CD8-positive, alpha-beta memory T cell (primary cell): ENCODE measurements around the gene ATXN7. TPM values are rescaled to one million over a fixed set of nuclear protein-coding genes. Genes with fewer than 3 reads are reported as not detected.
A peak's percentile ranks its signal among the peaks of the same experiment; 100 is the strongest.

Source experiments
- CTCF ChIA-PET: fragments of 350-600 bp; sonication (Branson Sonifier 250); formaldehyde crosslinking; loops from one replicate; lab custom pipeline; 2021; ENCODE audit warnings: antibody characterized with exemption; lab: Charles Lee
- POLR2A ChIA-PET: fragments of 350-600 bp; sonication (Branson Sonifier 250); formaldehyde crosslinking; loops from one replicate; lab custom pipeline; 2021; ENCODE audit warnings: antibody characterized with exemption; lab: Charles Lee
- DNase-seq, 5 donors: peaks; one replicate each; pipeline versions ENCODE4 v3.0.0 to v3.0.0-alpha.2; 2020 to 2022; ENCODE audit warnings: mixed read lengths in 1 of 5
- H3K27ac ChIP-seq: one replicate; pipeline ENCODE4 v1.7.0; 2013; ENCODE audit warnings: low read depth, mild to moderate bottlenecking, low read length, moderate library complexity
- H3K27me3 ChIP-seq: 2 replicates; pipeline ENCODE4 v1.7.0; 2013; ENCODE audit warnings: low read length, mild to moderate bottlenecking; ENCODE audit not compliant: insufficient read depth, poor library complexity, severe bottlenecking
- H3K36me3 ChIP-seq: 2 replicates; pipeline ENCODE4 v1.7.0; 2013; ENCODE audit warnings: mild to moderate bottlenecking, low read length, moderate library complexity; ENCODE audit not compliant: insufficient read depth
- H3K4me1 ChIP-seq: 2 replicates; pipeline ENCODE4 v1.7.0; 2013; ENCODE audit warnings: mild to moderate bottlenecking, low read length, moderate library complexity; ENCODE audit not compliant: insufficient read depth
- H3K4me3 ChIP-seq: 2 replicates; pipeline ENCODE4 v1.7.0; 2013; ENCODE audit warnings: mild to moderate bottlenecking, low read length
- H3K9me3 ChIP-seq: 2 replicates; pipeline ENCODE4 v1.7.0; 2013; ENCODE audit warnings: mild to moderate bottlenecking, low read length
- H3K27ac Mint-ChIP-seq, 8 donors: one replicate each; pipeline ENCODE4 v1.8.0; 2020 to 2021; ENCODE audit warnings: mixed read lengths in 8 of 8, mild to moderate bottlenecking in 6 of 8, inconsistent platforms in 3 of 8, moderate library complexity in 3 of 8
- H3K27me3 Mint-ChIP-seq, 2 donors: one replicate each; pipeline ENCODE4 v1.8.0; 2020 to 2021; ENCODE audit warnings: mixed read lengths in 2 of 2, mild to moderate bottlenecking in 1 of 2, moderate library complexity in 1 of 2
- H3K36me3 Mint-ChIP-seq, 3 donors: one replicate each; pipeline ENCODE4 v1.8.0; 2020 to 2021; ENCODE audit warnings: mixed read lengths in 3 of 3, inconsistent platforms in 1 of 3, mild to moderate bottlenecking in 1 of 3
- H3K4me1 Mint-ChIP-seq, 3 donors: one replicate each; pipeline ENCODE4 v1.8.0; 2020 to 2021; ENCODE audit warnings: mixed read lengths in 3 of 3, inconsistent platforms in 1 of 3, mild to moderate bottlenecking in 1 of 3
- H3K4me3 Mint-ChIP-seq, 7 donors: one replicate each; pipeline ENCODE4 v1.8.0; 2020 to 2021; ENCODE audit warnings: mixed read lengths in 7 of 7, mild to moderate bottlenecking in 6 of 7, moderate library complexity in 4 of 7, inconsistent platforms in 2 of 7
- H3K9me3 Mint-ChIP-seq, 5 donors: one replicate each; pipeline ENCODE4 v1.8.0; 2020 to 2022; ENCODE audit warnings: mixed read lengths in 5 of 5, mild to moderate bottlenecking in 3 of 5, moderate library complexity in 2 of 5, inconsistent platforms in 1 of 5
- polyA plus RNA-seq: library from polyadenylated mRNA; unstranded; fragments of 300-500 nt; fragmentation: Illumina TruSeq; gene quantifications from one replicate; pipeline ENCODE4 v1.2.3, GENCODE V29; 2021
- total RNA-seq, 2 experiments: library from RNA; stranded (reverse); gene quantifications; one replicate each; pipeline ENCODE4 v1.2.3, GENCODE V29; 2021

ATXN7 gene
- total and polyA plus RNA-seq, 3 experiments from 2014 or later = 14.1 to 34.6 (median 33.9) TPM

DNA sequence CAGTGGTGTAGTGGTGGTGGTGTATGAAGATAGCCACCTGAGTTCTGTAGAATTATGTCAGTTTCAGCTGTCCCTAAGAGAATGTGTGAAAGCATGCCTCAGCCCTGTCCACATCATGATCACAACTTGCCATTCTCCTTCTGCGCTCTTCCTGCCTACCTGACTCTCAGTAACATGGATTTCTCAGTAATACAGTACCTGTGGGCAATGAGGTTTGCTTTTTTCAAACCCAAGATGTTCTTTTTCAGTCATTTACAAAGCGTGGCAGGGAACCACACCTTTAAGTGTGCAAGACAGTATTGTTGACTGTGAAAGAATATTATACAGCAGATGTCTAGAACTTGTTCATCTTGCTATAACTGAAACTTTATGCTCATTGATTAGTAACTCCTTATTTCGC lies 120.7 kb downstream of the ATXN7 start:
- ChIA-PET POLR2A (no interaction called here), CTCF (interaction anchor here (1.3 to 3.5 kb wide), 3 partner anchors 9 to 22 kb away, joined by 4 to 19 read pairs (median 5); no protein-coding TSS in a partner anchor)
- Histone ChIP-seq H3K27ac (no peak overlapping the region), H3K4me1 (peaks cover 37% of the 10 kb centered on the region), H3K36me3 (peaks cover 77% of the 10 kb centered on the region), H3K27me3 (no peaks in the 10 kb centered on the region), H3K9me3 (no peaks in the 10 kb centered on the region), H3K4me3 (no peak overlapping the region)
- Mint-ChIP-seq H3K4me3 (no peak overlapping the region), H3K27ac (peak overlapping the region in 7 of 8 donors; percentile 4 to 86 (median 64)), H3K9me3 (no peaks in the 10 kb centered on the region), H3K36me3 (peaks cover 12 to 93% (median 38%) of the 10 kb centered on the region in 3 donors), H3K4me1 (peaks cover 52 to 84% (median 83%) of the 10 kb centered on the region in 3 donors), H3K27me3 (no peaks in the 10 kb centered on the region)
- no peak for DNase-seq

DNA sequence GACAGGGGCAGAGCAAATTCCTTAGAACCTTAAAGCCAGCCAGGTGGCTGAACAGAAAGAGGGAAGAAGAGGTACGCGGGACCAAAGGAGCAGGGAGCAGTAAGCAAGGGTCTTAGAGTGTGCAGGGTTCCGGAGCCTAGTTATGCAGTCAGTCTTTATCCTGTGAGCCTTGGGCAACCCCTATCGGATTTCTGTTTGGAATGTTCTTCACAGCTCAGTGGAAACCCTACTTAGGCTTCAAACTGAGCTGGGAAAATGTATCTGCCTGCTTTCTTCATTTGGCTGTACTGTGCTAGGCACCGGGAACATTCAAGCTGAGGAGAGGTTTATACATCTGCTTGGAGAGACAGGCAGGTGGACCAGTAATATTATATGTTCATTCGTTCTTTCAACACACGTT lies 122.5 kb downstream of the ATXN7 start:
- CTCF ChIA-PET = no interaction called here

DNA sequence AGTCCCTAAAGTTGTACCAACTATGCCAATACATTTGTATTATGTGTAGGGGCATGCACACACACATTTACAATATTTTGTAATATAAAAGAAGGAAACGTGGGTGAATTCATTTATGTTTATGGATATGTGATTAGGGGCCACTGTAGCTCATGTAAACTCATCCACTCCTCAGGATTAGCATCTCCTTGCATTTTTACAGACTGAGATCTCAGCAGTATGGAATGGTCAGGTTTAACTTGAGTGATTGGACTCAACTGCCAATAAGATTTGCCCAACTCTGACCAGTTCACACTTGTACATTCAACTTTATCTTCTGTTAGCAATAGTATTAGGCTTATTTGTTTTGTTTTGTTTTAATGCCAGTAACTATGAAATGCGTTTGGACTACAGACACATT lies 123.2 kb downstream of the ATXN7 start:
- Mint-ChIP-seq H3K27me3 (no peaks in the 10 kb centered on the region), H3K36me3 (peaks cover 19 to 96% (median 40%) of the 10 kb centered on the region in 3 donors), H3K4me3 (no peak overlapping the region), H3K27ac (peak overlapping the region in 5 of 8 donors; percentile 25 to 71 (median 61)), H3K4me1 (peaks cover 36 to 70% (median 59%) of the 10 kb centered on the region in 3 donors), H3K9me3 (no peaks in the 10 kb centered on the region)
- peaks cover 80% of the 10 kb centered on the region for H3K36me3 ChIP-seq
- POLR2A ChIA-PET = no interaction called here
- H3K27me3 ChIP-seq = no peaks in the 10 kb centered on the region
- peaks cover 14% of the 10 kb centered on the region for H3K4me1 ChIP-seq
- H3K9me3 ChIP-seq = no peaks in the 10 kb centered on the region
- no peak overlapping the region for H3K4me3 ChIP-seq
- H3K27ac ChIP-seq = no peak overlapping the region
- DNase-seq = no peak
- CTCF ChIA-PET = no interaction called here

More for the DNA sequence above, 122.5 kb downstream of the ATXN7 start:
- Mint-ChIP-seq H3K27ac (peak overlapping the region; percentile 7 to 92 (median 58)), H3K9me3 (no peaks in the 10 kb centered on the region), H3K4me3 (no peak overlapping the region), H3K36me3 (peaks cover 16 to 96% (median 38%) of the 10 kb centered on the region in 3 donors), H3K4me1 (peaks cover 40 to 73% (median 66%) of the 10 kb centered on the region in 3 donors), H3K27me3 (no peaks in the 10 kb centered on the region)
- POLR2A ChIA-PET = no interaction called here
- Histone ChIP-seq H3K4me3 (no peak overlapping the region), H3K27ac (no peak overlapping the region), H3K27me3 (no peaks in the 10 kb centered on the region), H3K4me1 (peaks cover 20% of the 10 kb centered on the region), H3K36me3 (peaks cover 80% of the 10 kb centered on the region), H3K9me3 (no peaks in the 10 kb centered on the region)
- DNase-seq = no peak

DNA sequence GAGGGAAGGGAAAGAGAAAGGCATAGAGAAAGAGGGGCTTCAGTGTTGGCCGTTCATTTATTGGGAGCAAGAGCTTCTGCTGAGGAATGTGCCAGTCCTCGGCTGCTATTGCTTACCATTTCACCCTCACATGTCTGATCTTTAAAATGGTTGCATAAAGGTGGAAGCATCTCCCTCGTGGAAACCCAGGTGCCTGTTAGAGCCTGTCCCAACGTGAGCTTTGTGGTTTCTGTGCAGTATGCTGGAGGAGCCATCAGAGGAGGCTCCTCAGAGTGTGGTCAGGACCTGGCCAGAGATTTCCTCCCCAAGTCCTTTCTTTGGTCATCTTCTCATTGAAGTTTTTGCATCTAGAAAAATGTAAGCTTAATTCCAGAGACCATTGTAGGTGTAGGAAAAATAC lies 125.3 kb downstream of the ATXN7 start:
- H3K27ac Mint-ChIP-seq = peak overlapping the region; percentile 0 to 66 (median 40)
- no peaks in the 10 kb centered on the region for H3K9me3 Mint-ChIP-seq
- CTCF ChIA-PET = interaction anchor here (8.2 to 10.3 kb wide), 2 partner anchors 12 to 23 kb away, joined by 124 to 142 read pairs; no protein-coding TSS in a partner anchor
- peaks cover 31 to 71% (median 58%) of the 10 kb centered on the region in 3 donors for H3K4me1 Mint-ChIP-seq
- no peak for DNase-seq
- Histone ChIP-seq H3K27ac (no peak overlapping the region), H3K9me3 (no peaks in the 10 kb centered on the region), H3K36me3 (peaks cover 91% of the 10 kb centered on the region), H3K4me1 (peaks cover 6% of the 10 kb centered on the region), H3K27me3 (no peaks in the 10 kb centered on the region), H3K4me3 (no peak overlapping the region)
- H3K27me3 Mint-ChIP-seq = no peaks in the 10 kb centered on the region
- no peak overlapping the region for H3K4me3 Mint-ChIP-seq
- H3K36me3 Mint-ChIP-seq = peaks cover 19 to 98% (median 41%) of the 10 kb centered on the region in 3 donors
- POLR2A ChIA-PET = interaction anchor here (0.7 kb wide), 1 partner anchor 24 kb away, joined by 3 read pairs; no protein-coding TSS in a partner anchor

DNA sequence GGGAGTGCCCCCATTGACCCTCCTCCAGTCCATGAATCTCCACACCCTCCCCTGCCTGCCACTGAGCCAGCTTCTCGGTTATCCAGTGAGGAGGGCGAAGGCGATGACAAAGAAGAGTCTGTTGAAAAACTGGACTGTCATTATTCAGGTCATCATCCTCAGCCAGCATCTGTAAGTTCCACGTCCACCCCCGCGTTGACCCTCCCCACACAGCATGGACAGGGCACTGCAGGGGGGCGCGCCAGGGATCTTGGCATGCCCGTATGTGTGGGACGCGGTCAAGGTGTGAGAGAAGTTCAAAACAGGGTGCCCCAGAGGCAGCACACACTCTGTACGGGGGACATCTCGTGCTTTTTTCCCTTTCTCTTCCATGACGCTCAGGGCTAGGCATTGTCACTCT lies 126.5 kb downstream of the ATXN7 start:
- Mint-ChIP-seq H3K36me3 (peaks cover 13 to 96% (median 32%) of the 10 kb centered on the region in 3 donors), H3K9me3 (no peaks in the 10 kb centered on the region), H3K27me3 (no peaks in the 10 kb centered on the region), H3K27ac (peak overlapping the region in 5 of 8 donors; percentile 11 to 90 (median 60)), H3K4me3 (no peak overlapping the region), H3K4me1 (peaks cover 33 to 69% (median 56%) of the 10 kb centered on the region in 3 donors)
- H3K4me3 ChIP-seq = no peak overlapping the region
- no peak overlapping the region for H3K27ac ChIP-seq
- DNase-seq = no peak
- H3K27me3 ChIP-seq = no peaks in the 10 kb centered on the region
- POLR2A ChIA-PET = interaction anchor here (0.6 to 1.6 kb wide), 2 partner anchors 23 to 83 kb away, joined by 4 to 5 read pairs; no protein-coding TSS in a partner anchor
- peaks cover 15% of the 10 kb centered on the region for H3K4me1 ChIP-seq
- H3K9me3 ChIP-seq = no peaks in the 10 kb centered on the region
- H3K36me3 ChIP-seq = peaks cover 92% of the 10 kb centered on the region
- CTCF ChIA-PET = interaction anchor here (2.3 to 10.3 kb wide), 4 partner anchors 13 to 40 kb away, joined by 7 to 142 read pairs (median 71); no protein-coding TSS in a partner anchor

DNA sequence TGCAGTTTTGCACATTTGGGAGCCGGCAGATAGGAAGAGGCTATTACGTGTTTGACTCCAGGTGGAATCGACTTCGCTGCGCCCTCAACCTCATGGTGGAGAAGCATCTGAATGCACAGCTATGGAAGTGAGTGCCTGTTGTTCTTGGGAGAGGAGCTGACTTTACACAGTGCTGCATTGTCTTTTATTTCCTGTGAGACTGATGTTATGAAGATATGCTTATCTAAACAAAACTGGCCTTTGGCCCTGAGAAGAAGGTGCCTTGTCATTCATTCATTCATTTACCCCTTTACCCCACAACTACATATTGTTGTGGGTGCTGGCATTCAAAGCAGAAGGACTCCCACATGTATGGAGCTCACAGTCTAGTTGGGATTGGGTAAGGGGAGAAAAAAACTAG lies 127.1 kb downstream of the ATXN7 start:
- Mint-ChIP-seq H3K27me3 (no peaks in the 10 kb centered on the region), H3K36me3 (peaks cover 14 to 96% (median 30%) of the 10 kb centered on the region in 3 donors), H3K9me3 (no peaks in the 10 kb centered on the region), H3K4me1 (peaks cover 32 to 67% (median 55%) of the 10 kb centered on the region in 3 donors), H3K4me3 (no peak overlapping the region), H3K27ac (peak overlapping the region; percentile 11 to 90 (median 68))
- Histone ChIP-seq H3K27ac (no peak overlapping the region), H3K36me3 (peaks cover 92% of the 10 kb centered on the region), H3K27me3 (no peaks in the 10 kb centered on the region), H3K4me3 (no peak overlapping the region), H3K4me1 (peaks cover 17% of the 10 kb centered on the region), H3K9me3 (no peaks in the 10 kb centered on the region)
- ChIA-PET POLR2A (interaction anchor here (1.6 kb wide), 1 partner anchor 24 kb away, joined by 5 read pairs; no protein-coding TSS in a partner anchor), CTCF (interaction anchor here (1.4 to 10.3 kb wide), 5 partner anchors 14 to 41 kb away, joined by 4 to 142 read pairs (median 18); no protein-coding TSS in a partner anchor)
- no peak for DNase-seq

DNA sequence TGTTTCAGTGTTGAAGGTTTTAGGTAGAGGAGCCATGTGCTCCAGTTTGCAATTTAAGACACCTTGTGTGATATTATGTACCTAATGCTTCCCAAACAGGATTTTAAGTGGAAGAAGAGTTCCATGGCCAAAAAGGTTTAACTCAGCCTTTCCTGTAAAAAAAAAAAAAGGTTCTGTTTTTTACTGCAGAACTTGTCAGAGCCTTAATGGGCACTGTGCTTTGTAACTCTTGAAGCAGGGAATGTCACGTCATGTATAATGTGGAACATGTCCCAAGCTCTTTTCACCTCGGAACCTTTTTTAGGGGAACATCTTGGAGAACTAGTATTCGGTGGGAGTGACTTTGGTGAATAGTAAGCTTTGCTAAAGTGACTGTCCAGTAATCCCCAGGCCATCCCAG lies 128.0 kb downstream of the ATXN7 start:
- H3K27me3 ChIP-seq = no peaks in the 10 kb centered on the region
- CTCF ChIA-PET = interaction anchor here (1.4 to 10.3 kb wide), 5 partner anchors 15 to 42 kb away, joined by 4 to 142 read pairs (median 18); no protein-coding TSS in a partner anchor
- no peak overlapping the region for H3K4me3 ChIP-seq
- POLR2A ChIA-PET = interaction anchor here (1.6 kb wide), 1 partner anchor 24 kb away, joined by 5 read pairs; no protein-coding TSS in a partner anchor
- Mint-ChIP-seq H3K27me3 (no peaks in the 10 kb centered on the region), H3K9me3 (no peaks in the 10 kb centered on the region), H3K36me3 (peaks cover 19 to 96% (median 35%) of the 10 kb centered on the region in 3 donors), H3K4me3 (no peak overlapping the region), H3K27ac (peak overlapping the region; percentile 33 to 91 (median 82)), H3K4me1 (peaks cover 35 to 65% (median 55%) of the 10 kb centered on the region in 3 donors)
- no peak for DNase-seq
- H3K4me1 ChIP-seq = peaks cover 17% of the 10 kb centered on the region
- no peaks in the 10 kb centered on the region for H3K9me3 ChIP-seq
- peaks cover 92% of the 10 kb centered on the region for H3K36me3 ChIP-seq
- no peak overlapping the region for H3K27ac ChIP-seq
